ENCODE results near the gene CES2. TPM values are rescaled to one million over a fixed set of nuclear protein-coding genes. Genes with fewer than 3 reads are reported as not detected.

The CES2 gene
- total and polyA plus RNA-seq, 10 of the 15 experiments (the other 5 are each of a cell fraction or from before 2014, with no cell fraction given) = 1.6 to 33.7 (median 21.0) TPM

DNA sequence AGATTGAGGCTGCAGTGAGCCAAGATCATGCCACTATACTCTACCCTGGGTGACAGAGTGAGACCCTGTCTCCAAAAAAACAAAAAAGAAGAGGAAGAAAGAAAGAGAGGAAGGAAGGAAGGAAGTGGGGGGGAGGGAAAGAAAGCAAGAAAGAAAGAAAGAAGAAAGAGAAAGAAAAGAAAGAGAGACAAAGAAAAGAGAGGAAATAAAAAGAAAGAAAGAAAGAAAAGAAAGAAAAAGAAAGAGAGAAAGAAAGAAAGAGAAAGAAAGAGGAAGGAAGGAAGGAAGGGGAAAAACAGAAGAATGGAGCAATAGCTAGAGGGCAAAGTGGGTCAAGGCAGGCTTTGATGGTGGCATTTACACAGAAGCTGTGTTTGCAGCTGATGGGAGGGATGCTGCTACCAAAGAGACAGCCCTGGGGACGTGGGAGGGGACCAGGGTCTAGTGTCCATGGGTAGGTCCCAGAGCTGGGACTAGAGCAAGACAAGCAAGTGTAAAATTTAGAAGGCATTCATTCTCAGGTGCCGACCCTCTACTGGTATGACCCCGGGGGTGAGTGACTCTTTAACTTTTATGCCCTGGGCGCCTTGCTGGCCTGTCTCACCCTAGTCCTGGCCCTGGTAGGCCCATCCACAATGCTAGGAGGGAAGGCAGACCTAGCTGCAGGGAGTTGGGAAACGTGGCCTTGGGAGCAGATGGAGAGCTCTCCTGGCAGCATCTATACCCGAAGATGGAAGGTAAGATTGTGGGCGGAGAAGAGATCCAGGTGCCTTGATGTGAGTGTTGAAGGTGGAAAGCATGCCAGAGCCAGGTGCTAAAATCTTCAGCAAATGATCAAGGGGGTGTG lies 23.8 kb downstream of the CES2 start:
- H4K20me1 ChIP-seq (ENCODE audit: control insufficient read depth, insufficient read depth) = no peaks in the 10 kb centered on the region
- ChIA-PET SMC1A (ENCODE audit: uncharacterized antibody, unreplicated experiment) (interaction anchor here (1.4 to 1.7 kb wide), 2 partner anchors 14 to 198 kb away, joined by 4 to 6 read pairs; no protein-coding TSS in a partner anchor), POLR2A (interaction anchor here (0.5 kb wide), 1 partner anchor 67 kb away, joined by 6 read pairs; no protein-coding TSS in a partner anchor), RAD21 (ENCODE audit: unreplicated experiment) (no interaction called here), CTCF (interaction anchor here (0.9 to 3.9 kb wide), 13 partner anchors 9 to 226 kb away, joined by 3 to 12 read pairs (median 4); no protein-coding TSS in a partner anchor)
- no peak overlapping the region for H3K9ac ChIP-seq (ENCODE audit: control insufficient read depth, insufficient read depth, low read length)
- H3K4me3 ChIP-seq = no peak overlapping the region
- no peak overlapping the region for H3K4me2 ChIP-seq (ENCODE audit: control insufficient read depth, insufficient read depth)
- DNase-seq (ENCODE audit: low read depth, low spot score) (no peak), FAIRE-seq (no peak), ATAC-seq (no peak)
- H2AFZ ChIP-seq (ENCODE audit: control insufficient read depth, low read depth, low read length) = no peak overlapping the region
- no peaks in the 10 kb centered on the region for H3K36me3 ChIP-seq (ENCODE audit: control insufficient read depth in 2 of 2, insufficient read depth in 2 of 2, low read length in 1 of 2)
- in situ Hi-C loops (cut with MboI) = no loop called here
- H3K4me1 ChIP-seq (ENCODE audit: control insufficient read depth, insufficient read depth, low read length) = peaks cover 11% of the 10 kb centered on the region
- 53% methylated on average over 7 of the region's 7 CpGs for WGBS (ENCODE audit: insufficient coverage, insufficient replicate concordance, low lambda C conversion rate, missing lambda C conversion rate)
- no peaks in the 10 kb centered on the region for H3K9me3 ChIP-seq (replicated peaks; ENCODE audit: control insufficient read depth, insufficient read depth, low read length)
- intact Hi-C loops (cut with micrococcal nuclease; ENCODE audit: unreplicated experiment) = loop anchor here (10.0 kb wide), 1 partner anchor 56 kb away; no protein-coding TSS in a partner anchor
- H3K79me2 ChIP-seq (ENCODE audit: control insufficient read depth, insufficient read depth, low read length) = no peaks in the 10 kb centered on the region
- TF ChIP-seq MXI1 (IDR thresholded peaks at IDR 0.05; ENCODE audit: low read depth, low read length) = no peak
- no peak for TF ChIP-seq RELA (IDR thresholded peaks at IDR 0.05; ENCODE audit: borderline replicate concordance, partially characterized antibody)
- no peak for TF ChIP-seq MEF2A (IDR thresholded peaks at IDR 0.05; ENCODE audit: insufficient read depth, low read depth, low read length)
- no peak for TF ChIP-seq SPI1 (IDR thresholded peaks at IDR 0.05; ENCODE audit: borderline replicate concordance, insufficient read depth, low read depth, low read length)
- no peak for TF ChIP-seq RFX5 (IDR thresholded peaks at IDR 0.05; ENCODE audit: low read depth, low read length)
- no peak for TF ChIP-seq RELB (IDR thresholded peaks at IDR 0.05; ENCODE audit: low read depth)
- TF ChIP-seq PAX8 (IDR thresholded peaks at IDR 0.05) = no peak
- TF ChIP-seq ZZZ3 (IDR thresholded peaks at IDR 0.05; ENCODE audit: control insufficient read depth, insufficient read length, low read depth) = no peak
- no TSS peak for BruUV-seq (replicated peaks)
- H3K27me3 ChIP-seq (replicated peaks in 1 of 2; ENCODE audit: control insufficient read depth in 2 of 2, insufficient read depth in 2 of 2, low read length in 1 of 2) = no peaks in the 10 kb centered on the region
- no peak overlapping the region for H3K27ac ChIP-seq (ENCODE audit: control insufficient read depth, insufficient read depth)
